Stimulated activated CD8-positive, alpha-beta memory T cell treated with anti-CD3 and anti-CD28 coated beads, Interleukin-4, amount 100 ng/mL, for 1 hour (primary cell): ENCODE results near the gene ANKRD52.

ENCODE experiments used
- DNase-seq, 2 donors: peaks; one replicate each; pipeline ENCODE4 v3.0.0-alpha.2; 2020; ENCODE audit warnings: low read depth in 2 of 2, low spot score in 1 of 2

The ANKRD52 gene

DNA sequence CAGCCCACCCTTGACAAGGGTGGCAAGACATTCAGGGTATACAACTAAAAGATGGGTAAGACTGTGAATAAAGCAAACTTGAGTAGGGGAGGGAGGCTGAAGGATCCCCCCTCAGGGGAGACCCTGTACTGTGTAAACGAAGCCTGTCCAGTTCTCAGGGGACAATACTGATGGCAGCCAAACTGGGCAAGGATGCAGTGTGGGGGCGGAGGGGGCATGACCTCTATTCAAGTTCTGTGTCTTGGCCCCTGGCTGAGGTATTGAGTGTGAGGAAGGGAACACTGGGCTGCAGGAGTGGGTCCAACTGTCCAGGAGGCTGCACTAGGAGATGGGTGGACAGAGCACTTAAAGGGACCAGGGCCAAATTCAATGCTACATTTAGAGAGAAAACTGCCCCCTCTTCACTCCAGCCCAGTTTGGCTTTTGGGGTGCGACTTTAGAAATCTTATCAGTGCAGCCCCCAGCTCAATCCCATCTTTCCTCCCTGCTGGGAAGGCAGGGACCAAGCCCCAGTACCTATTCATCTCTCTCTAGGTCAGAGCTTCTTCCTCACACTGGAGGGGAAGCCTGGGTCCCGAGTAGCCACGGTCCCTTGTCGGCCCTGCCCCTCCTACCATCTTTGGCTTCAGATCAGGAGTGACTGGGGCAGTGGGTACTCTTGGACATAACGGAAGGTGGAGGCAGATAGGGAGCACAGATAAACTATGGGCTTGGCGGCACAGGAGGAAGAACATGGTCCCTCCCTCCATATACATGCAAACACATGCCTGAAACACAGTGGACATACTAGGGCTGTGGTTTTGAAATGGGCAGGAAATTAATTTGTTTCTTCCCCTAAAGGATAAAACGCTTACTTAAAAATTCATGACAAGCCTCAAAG, 16.5 kb downstream of the ANKRD52 start:
- no peak for DNase-seq

DNA sequence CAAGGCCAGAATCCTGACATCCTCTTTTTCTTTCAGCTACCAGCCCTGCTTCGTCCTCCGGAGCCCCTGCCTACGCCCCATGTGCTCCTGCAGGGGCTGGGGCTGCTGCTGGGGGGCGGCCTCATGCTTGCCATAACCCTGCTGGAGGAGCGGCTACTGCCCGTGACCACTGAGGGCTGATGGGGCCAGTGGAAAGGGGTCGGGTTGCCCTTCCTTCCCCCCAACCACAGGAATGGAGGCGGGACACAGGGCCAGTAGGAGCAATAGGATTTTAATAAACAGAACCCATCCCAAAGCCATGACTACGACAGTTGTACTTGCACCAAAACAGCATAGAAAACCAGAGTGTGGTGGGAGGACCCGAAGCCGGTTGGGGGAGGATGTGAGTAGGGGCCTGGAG, 20.6 kb downstream of the ANKRD52 start:
- DNase-seq, result no peak

DNA sequence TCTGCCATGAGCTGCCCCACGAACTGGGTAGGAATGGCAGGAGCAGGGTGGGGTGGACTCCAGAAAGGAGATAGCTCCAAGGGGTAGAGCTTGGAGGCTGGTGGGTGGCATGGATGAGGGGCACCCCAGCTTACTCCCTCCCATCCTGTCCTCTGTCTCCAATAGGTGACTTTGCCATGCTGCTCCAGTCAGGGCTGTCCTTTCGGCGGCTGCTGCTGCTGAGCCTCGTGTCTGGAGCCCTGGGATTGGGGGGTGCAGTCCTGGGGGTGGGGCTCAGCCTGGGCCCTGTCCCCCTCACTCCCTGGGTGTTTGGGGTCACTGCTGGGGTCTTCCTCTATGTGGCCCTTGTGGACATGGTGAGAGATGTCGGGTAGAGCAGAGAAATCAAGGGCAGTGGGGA, 21.2 kb downstream of the ANKRD52 start:
- DNase-seq, result no peak

- DNase-seq, result no peak
These were observed 22.1 kb downstream of the ANKRD52 start for GRCh38 chr12:56236091-56236490.

DNA sequence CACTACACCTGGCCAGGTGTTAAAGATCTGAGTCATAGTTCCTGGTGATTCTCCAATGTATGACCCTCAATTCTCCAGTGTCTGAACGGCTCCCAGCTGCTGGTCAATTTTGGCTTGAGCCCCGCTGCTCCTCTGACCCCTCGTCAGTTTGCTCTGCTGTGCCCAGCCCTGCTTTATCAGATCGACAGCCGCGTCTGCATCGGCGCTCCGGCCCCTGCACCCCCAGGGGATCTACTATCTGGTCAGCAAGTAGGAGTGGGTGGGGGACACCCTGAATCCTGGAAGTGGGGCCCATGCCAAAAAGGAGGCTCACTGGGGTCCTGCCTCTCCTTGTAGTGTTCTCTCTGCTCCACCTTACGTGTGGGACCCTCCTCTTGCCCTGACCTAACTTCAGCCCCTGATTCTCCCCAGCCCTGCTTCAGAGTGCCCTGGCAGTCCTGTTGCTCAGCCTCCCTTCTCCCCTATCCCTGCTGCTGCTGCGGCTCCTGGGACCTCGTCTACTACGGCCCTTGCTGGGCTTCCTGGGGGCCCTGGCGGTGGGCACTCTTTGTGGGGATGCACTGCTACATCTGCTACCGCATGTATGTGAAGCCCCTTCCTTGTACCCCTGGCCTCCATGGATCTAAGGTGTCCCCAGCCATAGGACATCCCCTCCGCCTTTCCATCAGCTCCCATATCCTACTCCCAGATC, 23.3 kb downstream of the ANKRD52 start:
- DNase-seq, result no peak

DNA sequence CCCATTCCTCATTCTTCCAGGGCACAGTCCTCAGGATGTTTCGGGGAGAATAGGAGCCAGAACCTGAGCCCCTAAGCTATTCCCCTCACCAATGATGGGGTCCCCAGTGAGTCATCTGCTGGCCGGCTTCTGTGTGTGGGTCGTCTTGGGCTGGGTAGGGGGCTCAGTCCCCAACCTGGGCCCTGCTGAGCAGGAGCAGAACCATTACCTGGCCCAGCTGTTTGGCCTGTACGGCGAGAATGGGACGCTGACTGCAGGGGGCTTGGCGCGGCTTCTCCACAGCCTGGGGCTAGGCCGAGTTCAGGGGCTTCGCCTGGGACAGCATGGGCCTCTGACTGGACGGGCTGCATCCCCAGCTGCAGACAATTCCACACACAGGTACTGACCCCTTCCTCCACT, 27.0 kb downstream of the ANKRD52 start:
- no peak for DNase-seq

DNA sequence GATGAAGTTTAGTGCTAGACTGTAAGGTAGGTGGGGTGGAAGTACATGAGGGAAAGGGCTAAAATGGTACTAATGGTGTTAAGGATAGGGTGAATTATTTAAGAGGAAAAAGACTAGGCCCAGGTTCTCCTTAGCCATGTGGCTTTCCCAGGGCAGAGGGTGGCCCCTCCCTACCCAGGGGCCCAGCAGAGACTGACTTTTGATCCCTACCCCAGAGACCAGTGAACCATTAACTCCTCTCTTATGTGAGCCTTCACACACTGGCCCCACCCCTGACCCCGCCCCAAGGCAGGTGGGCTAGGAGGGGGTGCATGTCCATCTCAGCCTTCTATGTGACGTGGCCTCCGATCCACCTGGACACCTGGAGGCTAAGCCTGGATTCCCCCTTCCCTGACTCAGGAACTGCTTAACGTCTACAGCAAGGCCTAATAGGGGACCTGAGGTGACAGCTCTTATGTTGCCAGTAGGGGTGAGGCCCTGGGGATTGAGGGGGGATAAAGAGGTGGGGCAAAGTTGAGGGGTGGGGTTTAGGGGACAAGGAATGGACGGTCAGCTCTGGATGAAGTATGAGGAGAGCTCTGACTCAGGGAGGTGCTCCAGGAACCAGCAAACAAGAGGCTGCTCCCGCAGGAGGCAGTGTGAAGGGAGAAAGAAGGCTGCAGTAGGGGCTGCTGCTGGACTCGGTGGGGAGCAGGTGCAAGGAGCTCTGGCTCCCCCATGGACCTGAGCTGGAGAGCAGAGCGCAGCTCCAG, 27.6 kb downstream of the ANKRD52 start:
- no peak for DNase-seq

DNA sequence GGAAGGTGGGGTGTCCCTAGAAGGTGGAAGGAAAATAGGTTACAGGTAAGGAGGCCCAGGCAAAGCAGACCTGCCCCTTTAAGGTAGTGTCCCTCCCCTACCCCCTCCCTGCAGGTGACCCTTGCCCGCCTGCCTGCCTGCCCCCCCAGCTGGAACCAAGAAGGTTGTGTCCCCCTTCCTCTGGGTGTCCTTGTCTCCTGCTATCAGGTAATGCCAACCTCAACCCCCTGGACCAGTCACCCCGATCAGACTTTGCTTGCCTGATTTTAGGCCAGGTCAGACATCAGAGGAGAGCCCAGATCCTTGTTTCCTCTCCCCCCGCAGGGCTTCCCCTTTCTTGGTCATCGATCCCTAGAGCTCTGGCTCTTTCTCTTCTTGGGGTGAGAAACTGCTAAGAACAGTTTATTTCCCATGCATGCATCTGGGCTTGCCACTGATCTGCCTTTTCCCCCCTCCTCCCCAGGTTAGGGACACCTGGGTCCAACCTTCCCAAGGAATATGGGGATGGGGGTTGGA, 28.2 kb downstream of the ANKRD52 start, which contains the start of gene SLC39A5:
SLC39A5 (plus strand) TSS at position 136 of the 516 bp plus-strand sequence. CDS start 1,224 bp downstream, outside the sequence.
- DNase-seq, result no peak

GRCh38 chr12:56229082-56229481, 29.1 kb downstream of the ANKRD52 start:
- no peak for DNase-seq

DNA sequence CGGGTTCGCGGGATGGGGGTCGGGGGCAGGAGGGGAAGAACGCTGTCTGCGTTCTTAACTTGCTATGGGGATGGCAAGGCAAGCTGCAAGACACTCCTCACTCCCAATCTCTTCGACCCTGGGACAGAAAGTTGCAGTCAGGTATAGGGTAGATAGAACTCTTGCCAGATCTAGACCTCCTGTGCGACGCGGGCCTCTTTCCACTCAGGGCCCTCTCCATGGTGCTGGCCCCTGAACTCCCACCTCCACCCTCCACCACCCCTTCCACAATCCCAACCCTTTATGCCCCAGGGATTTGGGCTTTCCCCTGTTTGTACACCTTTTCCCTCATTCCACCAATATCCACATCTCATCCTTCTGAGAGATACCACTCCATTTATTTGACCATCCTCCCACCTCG, 33.2 kb downstream of the ANKRD52 start:
- DNase-seq, result no peak

DNA sequence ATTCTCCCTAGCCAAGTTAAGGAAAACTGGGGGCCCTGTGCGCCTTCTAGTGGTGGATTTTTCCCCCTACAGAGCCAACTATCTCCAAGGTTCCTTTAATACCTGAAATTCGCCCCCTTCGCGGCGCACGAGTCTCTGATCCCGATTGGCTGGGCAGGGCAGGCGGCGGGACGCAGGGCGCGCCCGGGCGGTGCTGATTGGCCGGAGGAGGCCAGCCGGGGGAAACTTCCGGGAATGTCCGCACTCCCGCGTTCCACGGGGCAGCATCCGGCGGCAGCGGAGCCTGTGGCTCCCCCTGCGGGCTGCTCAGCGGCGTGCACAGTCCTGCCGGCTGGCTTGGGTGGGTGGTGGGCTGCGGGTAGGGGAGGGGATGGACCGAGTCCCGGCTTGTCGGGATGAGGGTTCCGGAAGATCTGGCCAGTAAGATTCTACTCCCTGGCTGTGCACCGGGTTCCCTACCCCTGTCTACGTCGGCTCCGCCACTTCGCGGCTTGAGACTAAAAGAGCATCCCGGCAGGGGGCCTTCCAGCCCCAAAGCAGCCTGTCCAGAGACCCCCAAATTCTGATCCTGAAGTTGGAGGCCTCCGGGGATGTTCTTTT, 34.0 kb downstream of the ANKRD52 start, which contains the start of gene NABP2:
NABP2 (plus strand) TSS at position 241 of the 600 bp plus-strand sequence. CDS start 515 bp downstream, outside the sequence.
- DNase-seq, result peak; percentile 67 to 83

DNA sequence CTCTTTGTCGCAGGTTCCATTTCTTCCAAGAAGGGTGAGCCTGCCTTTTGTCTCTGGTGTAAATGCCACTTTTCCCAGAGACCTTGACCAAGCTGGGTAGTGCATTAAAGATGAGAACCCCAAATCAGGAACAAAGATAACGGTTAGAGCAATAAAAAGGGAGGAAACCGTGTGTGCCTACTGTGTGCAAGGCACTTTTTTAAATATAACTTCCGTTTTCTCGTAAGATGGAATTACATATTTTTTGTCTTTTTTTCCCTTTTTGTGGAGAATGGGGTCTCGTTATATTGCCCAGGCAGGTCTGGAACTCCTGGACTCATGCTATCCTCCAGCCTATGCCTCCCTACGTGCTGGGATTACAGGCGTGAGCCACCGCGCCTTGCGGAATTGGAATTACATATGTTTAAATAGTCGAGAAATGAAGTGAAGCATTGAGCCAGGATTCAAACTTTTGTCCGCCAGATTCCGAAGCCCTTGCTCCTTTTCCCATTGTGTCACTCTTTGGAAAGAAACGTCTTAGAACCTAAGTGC, 34.5 kb downstream of the ANKRD52 start:
- no peak for DNase-seq

- DNase-seq, result no peak
These were observed 35.7 kb downstream of the ANKRD52 start for GRCh38 chr12:56222531-56222895.

- DNase-seq, result peak; percentile 86
These were observed 36.2 kb downstream of the ANKRD52 start, which contains the start of gene RNF41 for GRCh38 chr12:56221757-56222530. Gene RNF41 (minus strand): TSS chr12:56221922. CDS start chr12:56214047, 7,875 bp downstream.

GRCh38 chr12:56221232-56221756, 36.9 kb downstream of the ANKRD52 start:
- DNase-seq, result no peak

GRCh38 chr12:56220611-56221231, 37.5 kb downstream of the ANKRD52 start:
- DNase-seq, result no peak

- no peak for DNase-seq
These were observed 38.3 kb downstream of the ANKRD52 start for GRCh38 chr12:56219840-56220239.

GRCh38 chr12:56216461-56216860, 41.7 kb downstream of the ANKRD52 start:
- DNase-seq, result no peak

- DNase-seq, result no peak
These were observed 44.3 kb downstream of the ANKRD52 start for GRCh38 chr12:56213878-56214277.
